IMR-90 (cell line): Measurements from ENCODE around the gene GRID1. TPM values are rescaled to one million over a fixed set of nuclear protein-coding genes. Genes with fewer than 3 reads are reported as not detected.

ENCODE experiments used
- ATAC-seq: fragments of 200-7000 bp; cut with Tn5 transposase; 2 replicates; pipeline ENCODE4 v1.9.1; 2020; ENCODE audit warnings: low read depth, mild to moderate bottlenecking, moderate library complexity
- BruUV-seq: library from RNA; stranded (reverse); fragments of 400-500 nt; replicated peaks from 2 replicates; lab custom pipeline; 2021; lab: Mats Ljungman, UMichigan
- CTCF ChIA-PET: fragments of 300-600 bp; formaldehyde crosslinking; extraction: SDS; loops from one replicate; lab custom pipeline; 2021; ENCODE audit warnings: antibody characterized with exemption; lab: Yijun Ruan, JAX
- POLR2A ChIA-PET: fragments of 300-600 bp; sonication (Branson Sonifier 250); formaldehyde crosslinking; loops from one replicate; lab custom pipeline; 2022; ENCODE audit warnings: antibody characterized with exemption; ENCODE audit not compliant: unreplicated experiment; lab: Charles Lee
- DNase-seq: peaks from one replicate; pipeline ENCODE4 v3.0.0; 2013
- H2AFZ ChIP-seq: replicated peaks from 2 replicates; pipeline ENCODE3; 2013; ENCODE audit warnings: low read length, mild to moderate bottlenecking; ENCODE audit not compliant: poor library complexity
- H2AK5ac ChIP-seq: 2 replicates; pipeline ENCODE4 v1.6.1; 2013; ENCODE audit warnings: low read depth, low read length, inconsistent platforms
- H2AK9ac ChIP-seq: replicated peaks from 2 replicates; pipeline ENCODE3; 2013; ENCODE audit warnings: mild to moderate bottlenecking, low read depth, low read length, moderate library complexity; ENCODE audit not compliant: poor library complexity
- H2BK120ac ChIP-seq: 2 replicates; pipeline ENCODE4 v1.6.1; 2013; ENCODE audit warnings: low read depth, low read length, inconsistent platforms
- H2BK15ac ChIP-seq: 3 replicates; pipeline ENCODE4 v1.6.1; 2013; ENCODE audit warnings: low read depth, low read length, inconsistent platforms
- H2BK20ac ChIP-seq: 2 replicates; pipeline ENCODE4 v1.6.1; 2013; ENCODE audit warnings: low read depth, mild to moderate bottlenecking, inconsistent platforms, low read length, moderate library complexity
- H2BK5ac ChIP-seq: 2 replicates; pipeline ENCODE4 v1.6.1; 2013; ENCODE audit warnings: mild to moderate bottlenecking, low read depth, low read length, inconsistent platforms; ENCODE audit not compliant: poor library complexity, severe bottlenecking
- H3K14ac ChIP-seq: replicated peaks from 2 replicates; pipeline ENCODE4 v1.6.1; 2013; ENCODE audit warnings: low read depth, low read length, inconsistent platforms
- H3K18ac ChIP-seq: 2 replicates; pipeline ENCODE4 v1.6.1; 2013; ENCODE audit warnings: low read depth, low read length, control low read depth
- H3K23ac ChIP-seq: 2 replicates; pipeline ENCODE4 v1.6.1; 2013; ENCODE audit warnings: low read depth, low read length, inconsistent platforms
- H3K27ac ChIP-seq: 2 replicates; pipeline ENCODE4 v1.5.1; 2013; ENCODE audit warnings: mild to moderate bottlenecking, control low read depth, low read length; ENCODE audit not compliant: insufficient read depth
- H3K27me3 ChIP-seq: 2 replicates; pipeline ENCODE4 v1.6.1; 2013; ENCODE audit warnings: low read length; ENCODE audit not compliant: control insufficient read depth, insufficient read depth
- H3K36me3 ChIP-seq: 2 replicates; pipeline ENCODE4 v1.6.1; 2013; ENCODE audit warnings: low read length, mixed read lengths; ENCODE audit not compliant: control insufficient read depth, insufficient read depth
- H3K4ac ChIP-seq: 2 replicates; pipeline ENCODE4 v1.6.1; 2013; ENCODE audit warnings: low read depth, low read length, inconsistent platforms
- H3K4me1 ChIP-seq: 2 replicates; pipeline ENCODE4 v1.6.1; 2013; ENCODE audit warnings: low read length, mixed read lengths; ENCODE audit not compliant: control insufficient read depth, insufficient read depth
- H3K4me2 ChIP-seq: 2 replicates; pipeline ENCODE4 v1.6.1; 2013; ENCODE audit warnings: low read depth, mild to moderate bottlenecking, control low read depth, low read length, moderate library complexity
- H3K4me3 ChIP-seq: 2 replicates; pipeline ENCODE4 v1.5.1; 2013; ENCODE audit warnings: low read depth, mild to moderate bottlenecking, control low read depth, low read length, moderate library complexity; ENCODE audit not compliant: insufficient read depth
- H3K56ac ChIP-seq: 2 replicates; pipeline ENCODE4 v1.6.1; 2013; ENCODE audit warnings: low read length, inconsistent platforms; ENCODE audit not compliant: insufficient read depth; ENCODE audit errors: extremely low read depth
- H3K79me1 ChIP-seq, 2 experiments: 2 replicates each; pipeline ENCODE4 v1.6.1; 2013; ENCODE audit warnings: low read length in 2 of 2, inconsistent platforms in 1 of 2, low read depth in 1 of 2
- H3K9ac ChIP-seq: 2 replicates; pipeline ENCODE4 v1.6.1; 2013; ENCODE audit warnings: low read depth, low read length, control low read depth
- H3K9me1 ChIP-seq: 2 replicates; pipeline ENCODE4 v1.6.1; 2013; ENCODE audit warnings: low read length, inconsistent platforms; ENCODE audit not compliant: insufficient read depth
- H3K9me3 ChIP-seq: 2 replicates; pipeline ENCODE4 v1.6.1; 2013; ENCODE audit warnings: low read length; ENCODE audit not compliant: control insufficient read depth, insufficient read depth
- H4K20me1 ChIP-seq: 2 replicates; pipeline ENCODE4 v1.6.1; 2013; ENCODE audit warnings: low read length, inconsistent platforms; ENCODE audit not compliant: insufficient read depth
- H4K5ac ChIP-seq: 2 replicates; pipeline ENCODE4 v1.6.1; 2013; ENCODE audit warnings: mild to moderate bottlenecking, low read depth, low read length, control low read depth
- H4K8ac ChIP-seq, 2 experiments: 2 replicates each; pipeline ENCODE4 v1.6.1; 2013; ENCODE audit warnings: low read depth in 2 of 2, low read length in 2 of 2, control low read depth in 1 of 2, inconsistent platforms in 1 of 2
- H4K91ac ChIP-seq: 2 replicates; pipeline ENCODE4 v1.6.1; 2013; ENCODE audit warnings: low read depth, low read length, inconsistent platforms; ENCODE audit not compliant: insufficient read depth
- BHLHE40 ChIP-seq: fragments of 150-350 bp; IDR thresholded peaks from 2 replicates; pipeline ENCODE4 v1.6.1; 2016; ENCODE audit warnings: mild to moderate bottlenecking, low read depth, low read length
- CEBPB ChIP-seq: IDR thresholded peaks from 2 replicates; pipeline ENCODE4 v1.6.1; 2012; ENCODE audit warnings: low read depth, low read length, improper control_type of control experiment
- CHD1 ChIP-seq: IDR thresholded peaks from 2 replicates; pipeline ENCODE4 v1.6.1; 2012; ENCODE audit warnings: low read depth, low read length, improper control_type of control experiment
- MAFK ChIP-seq: IDR thresholded peaks from 2 replicates; pipeline ENCODE4 v1.6.1; 2012; ENCODE audit warnings: low read depth, low read length, improper control_type of control experiment
- MXI1 ChIP-seq: IDR thresholded peaks from 2 replicates; pipeline ENCODE4 v1.6.1; 2012; ENCODE audit warnings: low read depth, mild to moderate bottlenecking, low read length, moderate library complexity, borderline replicate concordance
- NFE2L2 ChIP-seq: fragments of 150-350 bp; IDR thresholded peaks from 2 replicates; pipeline ENCODE4 v1.6.1; 2016; ENCODE audit warnings: low read depth, mild to moderate bottlenecking, low read length
- POLR2A ChIP-seq: IDR thresholded peaks from 2 replicates; pipeline ENCODE4 v1.6.1; 2012; ENCODE audit warnings: mild to moderate bottlenecking, low read depth, low read length
- RAD21 ChIP-seq: IDR thresholded peaks from 2 replicates; pipeline ENCODE4 v1.6.1; 2012; ENCODE audit warnings: low read length, improper control_type of control experiment
- RCOR1 ChIP-seq: IDR thresholded peaks from 2 replicates; pipeline ENCODE4 v1.6.1; 2012; ENCODE audit warnings: mild to moderate bottlenecking, low read length, improper control_type of control experiment; ENCODE audit not compliant: insufficient replicate concordance
- RFX5 ChIP-seq: IDR thresholded peaks from 2 replicates; pipeline ENCODE4 v1.8.0; 2012; ENCODE audit warnings: low read depth, mild to moderate bottlenecking, low read length, moderate library complexity
- SMC3 ChIP-seq: fragments of 150-350 bp; IDR thresholded peaks from 2 replicates; pipeline ENCODE4 v1.6.1; 2016; ENCODE audit warnings: low read depth, mild to moderate bottlenecking, antibody characterized with exemption, low read length, moderate library complexity
- WGBS, 2 experiments: methylation state at CpG; one replicate each; pipeline versions ENCODE4 v1.1.5 to v1.1.7; 2013; ENCODE audit warnings: missing lambda C conversion rate in 2 of 2; ENCODE audit not compliant: insufficient read length in 1 of 2; ENCODE audit errors: extremely low coverage in 2 of 2; 5-methylcytosine and 5-hydroxymethylcytosine counted together
- dilution Hi-C: fragments of 300-500 bp; cut with HindIII; formaldehyde crosslinking; loops from one replicate; pipeline ENCODE4 v1.14.3; 2018; ENCODE audit warnings: low sequenced_read_pairs; ENCODE audit not compliant: unreplicated experiment
- in situ Hi-C: fragments of 300-500 bp; cut with MboI; formaldehyde crosslinking; loops from 3 replicates; pipeline ENCODE4 v1.14.3; 2019; ENCODE audit warnings: low sequenced_read_pairs, inconsistent platforms, mixed read lengths
- intact Hi-C: fragments of 100-400 bp; cut with micrococcal nuclease; formaldehyde crosslinking; loops from 2 replicates; pipeline ENCODE4 v1.10.0; 2022
- polyA plus RNA-seq, 3 experiments: library from polyadenylated mRNA; depleted of rRNA; stranded (reverse); fragments of >200 nt; gene quantifications; 2 replicates each; pipeline ENCODE4 v1.2.3, GENCODE V29; 2012; ENCODE audit warnings: low replicate concordance in 1 of 3
- total RNA-seq: library from RNA; depleted of rRNA; stranded (reverse); fragments of >200 nt; gene quantifications from 2 replicates; pipeline ENCODE4 v1.2.3, GENCODE V29; 2012
- TF ChIP-seq, protein P1 (sequence below): fragments of 150-350 bp; IDR thresholded peaks from 2 replicates; pipeline ENCODE4 v1.6.1; 2017; ENCODE audit warnings: mild to moderate bottlenecking, antibody characterized with exemption, low read length, low read depth
- TF ChIP-seq, protein P2 (sequence below): fragments of 150-350 bp; IDR thresholded peaks from 2 replicates; pipeline ENCODE4 v1.6.1; 2016; ENCODE audit warnings: low read depth, mild to moderate bottlenecking, low read length, moderate library complexity, borderline replicate concordance

GRID1 gene
- total and polyA plus RNA-seq, 2 of the 4 experiments (the other 2 are of a cell fraction) = not detected

- Histone ChIP-seq H3K56ac (no peak overlapping the region), H4K8ac (no peak overlapping the region), H3K36me3 (no peaks in the 10 kb centered on the region), H2AK9ac (no peak overlapping the region), H2BK15ac (no peak overlapping the region), H3K27ac (no peak overlapping the region), H2BK5ac (no peak overlapping the region), H2BK20ac (no peak overlapping the region), H3K27me3 (peaks cover 47% of the 10 kb centered on the region), H2BK120ac (no peak overlapping the region), H3K23ac (no peak overlapping the region), H2AK5ac (no peak overlapping the region), H3K9me1 (no peaks in the 10 kb centered on the region), H4K5ac (no peak overlapping the region), H3K14ac (no peak overlapping the region), H3K79me1 (no peaks in the 10 kb centered on the region), H3K9me3 (no peaks in the 10 kb centered on the region), H3K18ac (no peak overlapping the region), H3K4me3 (no peak overlapping the region), H3K9ac (no peak overlapping the region), H3K4me1 (no peaks in the 10 kb centered on the region; the same call in 1 of the 2 replicates), H3K4me2 (no peak overlapping the region), H3K4ac (no peak overlapping the region), H2AFZ (peak overlapping the region; percentile 14), H4K91ac (no peak overlapping the region), H4K20me1 (no peaks in the 10 kb centered on the region; the same call in 1 of the 2 replicates)
- ChIA-PET POLR2A (no interaction called here), CTCF (interaction anchor here (0.6 kb wide), 1 partner anchor 117 kb away, joined by 3 read pairs; no protein-coding TSS in a partner anchor)
- in situ Hi-C loops = no loop called here
- no TSS peak for BruUV-seq
- dilution Hi-C loops = no loop called here
- WGBS, 2 experiments = no CpG with 5 or more reads among the region's 7 CpGs
- TF ChIP-seq MXI1 = no peak
- TF ChIP-seq RCOR1 = no peak
- no peak for TF ChIP-seq BHLHE40
- TF ChIP-seq CHD1 = no peak
- TF ChIP-seq RAD21 = no peak
- TF ChIP-seq POLR2A = no peak
- TF ChIP-seq, protein P1, sequence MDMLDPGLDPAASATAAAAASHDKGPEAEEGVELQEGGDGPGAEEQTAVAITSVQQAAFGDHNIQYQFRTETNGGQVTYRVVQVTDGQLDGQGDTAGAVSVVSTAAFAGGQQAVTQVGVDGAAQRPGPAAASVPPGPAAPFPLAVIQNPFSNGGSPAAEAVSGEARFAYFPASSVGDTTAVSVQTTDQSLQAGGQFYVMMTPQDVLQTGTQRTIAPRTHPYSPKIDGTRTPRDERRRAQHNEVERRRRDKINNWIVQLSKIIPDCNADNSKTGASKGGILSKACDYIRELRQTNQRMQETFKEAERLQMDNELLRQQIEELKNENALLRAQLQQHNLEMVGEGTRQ = no peak
- no peak for TF ChIP-seq NFE2L2
- no peak for TF ChIP-seq SMC3
- no peak for TF ChIP-seq CEBPB
- TF ChIP-seq RFX5 = no peak
- TF ChIP-seq, protein P2, sequence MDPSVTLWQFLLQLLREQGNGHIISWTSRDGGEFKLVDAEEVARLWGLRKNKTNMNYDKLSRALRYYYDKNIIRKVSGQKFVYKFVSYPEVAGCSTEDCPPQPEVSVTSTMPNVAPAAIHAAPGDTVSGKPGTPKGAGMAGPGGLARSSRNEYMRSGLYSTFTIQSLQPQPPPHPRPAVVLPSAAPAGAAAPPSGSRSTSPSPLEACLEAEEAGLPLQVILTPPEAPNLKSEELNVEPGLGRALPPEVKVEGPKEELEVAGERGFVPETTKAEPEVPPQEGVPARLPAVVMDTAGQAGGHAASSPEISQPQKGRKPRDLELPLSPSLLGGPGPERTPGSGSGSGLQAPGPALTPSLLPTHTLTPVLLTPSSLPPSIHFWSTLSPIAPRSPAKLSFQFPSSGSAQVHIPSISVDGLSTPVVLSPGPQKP = no peak
- TF ChIP-seq MAFK = no peak
- ATAC-seq (no peak), DNase-seq (no peak)
- intact Hi-C loops = no loop called here
Measured at GRCh38 chr10:86392723-86393094, 26.1 kb upstream of the GRID1 start.
